Hippocampal formation (tissue), 2 donors: Measurements from ENCODE around the gene ABCG4.
"Not testable (repeated sequence)": the region's sequence is repeated elsewhere in the genome, so short reads cannot be mapped to it uniquely, and the experiment has no call there.

Source experiments
- DNase-seq, 2 donors: peaks; one replicate each; lab custom pipeline; 2025; lab: John Stamatoyannopoulos, UW

Gene ABCG4

DNA sequence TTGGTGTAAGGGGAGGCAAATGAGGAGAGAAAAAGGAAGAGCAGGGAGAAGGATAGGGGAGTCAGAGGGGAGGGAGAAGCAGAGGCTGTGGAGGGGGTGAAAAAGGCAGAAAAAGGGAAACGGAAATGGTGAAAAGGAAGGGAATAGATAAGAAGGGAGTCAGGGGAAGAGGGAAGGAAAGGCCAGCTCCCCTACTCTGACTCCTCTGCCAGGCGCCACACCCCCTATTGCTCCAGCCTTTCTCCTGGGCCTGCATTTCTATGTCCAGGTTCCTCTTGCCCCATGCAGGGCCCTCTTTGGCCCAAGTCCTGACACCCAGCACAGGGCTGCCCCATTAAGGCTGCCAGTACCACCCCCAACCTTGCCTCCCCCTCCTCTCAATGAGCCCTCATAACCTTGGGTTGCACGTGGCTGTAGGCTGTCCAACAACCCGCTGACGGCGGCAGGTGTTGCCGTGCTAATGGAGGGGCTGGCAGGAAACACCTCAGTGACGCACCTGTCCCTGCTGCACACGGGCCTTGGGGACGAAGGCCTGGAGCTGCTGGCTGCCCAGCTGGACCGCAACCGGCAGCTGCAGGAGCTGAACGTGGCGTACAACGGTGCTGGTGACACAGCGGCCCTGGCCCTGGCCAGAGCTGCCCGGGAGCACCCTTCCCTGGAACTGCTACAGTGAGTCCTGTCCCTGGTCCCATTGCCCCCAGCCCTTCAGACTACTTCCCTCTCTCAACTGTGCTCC lies 33.0 kb downstream of the ABCG4 start:
- no peak for DNase-seq

DNA sequence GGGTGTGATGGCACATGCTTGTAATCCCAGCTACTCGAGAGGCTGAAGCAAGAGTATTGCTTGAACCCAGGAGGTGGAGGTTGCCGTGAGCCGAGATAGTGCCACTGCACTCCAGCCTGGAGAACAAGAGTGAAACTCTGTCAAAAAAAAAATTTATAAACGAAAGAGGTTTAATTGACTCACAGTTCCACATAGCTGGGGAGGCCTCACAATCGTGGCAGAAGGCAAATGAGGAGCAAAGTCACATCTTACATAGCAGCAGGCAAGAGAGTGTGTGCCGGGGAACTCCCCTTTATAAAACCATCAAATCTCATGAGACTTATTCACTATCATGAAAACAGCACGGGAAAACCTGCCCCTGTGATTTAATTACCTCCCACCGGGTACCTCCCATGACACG lies 35.5 kb downstream of the ABCG4 start:
- DNase-seq: not testable (repeated sequence)

DNA sequence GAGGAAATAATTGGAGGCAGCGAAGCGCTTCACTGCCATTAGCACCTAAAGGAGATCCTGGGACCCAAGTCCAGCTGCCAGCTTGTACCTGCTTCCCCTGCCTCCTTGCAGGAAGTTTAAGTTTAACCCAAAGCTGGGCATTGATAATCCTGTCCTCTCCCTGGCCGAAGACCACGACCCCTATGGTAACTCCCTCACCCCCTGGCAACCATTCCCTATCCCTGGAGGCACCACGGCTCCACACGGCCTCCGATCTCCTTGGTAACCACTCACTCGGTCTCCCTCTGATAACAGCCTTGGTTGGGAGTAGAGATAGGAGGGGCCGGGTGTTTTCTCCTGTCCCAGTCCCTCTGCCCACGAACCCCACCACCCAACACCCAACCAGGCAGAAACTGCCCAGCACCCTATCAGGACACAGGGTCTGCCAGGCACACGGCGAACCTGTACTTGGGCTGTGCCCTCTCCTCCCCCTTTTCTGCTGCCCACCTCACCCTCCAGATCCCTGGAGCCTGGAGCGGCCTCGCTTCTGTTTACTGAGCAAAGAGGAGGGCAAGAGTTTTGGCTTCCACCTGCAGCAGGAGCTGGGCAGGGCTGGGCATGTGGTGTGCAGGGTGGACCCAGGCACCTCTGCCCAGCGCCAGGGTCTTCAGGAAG lies 37.3 kb downstream of the ABCG4 start:
- DNase-seq: no peak

GRCh38 chr11:119187123-119187892 lies 38.5 kb downstream of the ABCG4 start:
- DNase-seq: no peak

DNA sequence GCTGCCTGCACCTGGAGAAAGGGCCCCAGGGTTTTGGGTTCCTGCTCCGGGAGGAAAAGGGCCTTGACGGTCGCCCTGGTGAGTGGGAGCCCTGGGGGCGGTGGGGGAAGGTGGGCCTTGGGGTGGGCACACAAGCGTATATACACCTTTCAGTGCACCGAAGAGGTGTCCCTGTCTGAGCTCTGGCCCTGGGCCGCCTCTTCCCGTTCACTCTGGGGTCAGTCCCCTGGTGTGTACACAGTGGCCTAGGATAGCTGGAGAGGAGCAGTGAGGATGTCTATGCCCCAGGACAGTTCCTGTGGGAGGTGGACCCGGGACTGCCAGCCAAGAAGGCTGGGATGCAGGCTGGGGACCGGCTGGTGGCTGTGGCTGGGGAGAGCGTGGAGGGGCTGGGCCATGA lies 39.2 kb downstream of the ABCG4 start:
- no peak for DNase-seq

DNA sequence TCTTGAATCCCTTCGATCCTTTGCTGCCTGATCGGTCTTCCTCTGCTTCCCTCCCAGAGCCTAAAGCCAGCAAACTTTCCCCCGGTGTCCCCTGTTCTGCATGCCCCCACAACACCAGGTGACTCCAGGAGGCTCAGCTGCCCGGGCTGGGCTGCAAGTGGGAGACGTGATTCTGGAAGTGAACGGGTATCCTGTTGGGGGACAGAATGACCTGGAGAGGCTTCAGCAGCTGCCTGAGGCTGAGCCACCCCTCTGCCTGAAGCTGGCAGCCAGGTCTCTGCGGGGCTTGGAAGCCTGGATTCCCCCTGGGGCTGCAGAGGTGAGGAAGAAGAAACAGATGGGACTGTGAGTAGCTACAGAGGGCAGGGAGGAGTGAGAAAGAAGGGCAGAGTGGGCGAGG lies 40.0 kb downstream of the ABCG4 start:
- no peak for DNase-seq

- no peak for DNase-seq
Measured at GRCh38 chr11:119189393-119189792, 40.5 kb downstream of the ABCG4 start.

DNA sequence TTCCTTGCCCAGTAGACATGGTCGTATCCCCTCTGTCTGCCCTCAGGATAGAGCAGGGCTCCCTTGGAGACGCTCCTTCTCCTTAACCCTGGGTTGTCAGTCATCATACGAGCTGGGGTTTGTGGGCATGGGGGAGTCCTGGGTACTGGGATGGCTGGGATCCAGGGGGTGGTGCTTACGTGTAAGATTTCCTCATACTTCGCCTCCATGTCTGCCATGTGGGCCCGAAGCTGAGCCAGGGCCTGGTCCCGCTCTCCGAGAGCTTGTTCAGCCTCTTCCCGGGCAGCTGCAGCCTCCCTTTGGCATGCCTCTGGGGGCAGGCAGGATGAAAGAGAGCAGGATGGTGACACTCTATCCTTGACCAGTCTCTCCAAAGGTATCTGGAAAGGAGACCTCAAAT lies 41.7 kb downstream of the ABCG4 start:
- no peak for DNase-seq

GRCh38 chr11:119191265-119191664 lies 42.4 kb downstream of the ABCG4 start:
- not testable (repeated sequence) for DNase-seq

DNA sequence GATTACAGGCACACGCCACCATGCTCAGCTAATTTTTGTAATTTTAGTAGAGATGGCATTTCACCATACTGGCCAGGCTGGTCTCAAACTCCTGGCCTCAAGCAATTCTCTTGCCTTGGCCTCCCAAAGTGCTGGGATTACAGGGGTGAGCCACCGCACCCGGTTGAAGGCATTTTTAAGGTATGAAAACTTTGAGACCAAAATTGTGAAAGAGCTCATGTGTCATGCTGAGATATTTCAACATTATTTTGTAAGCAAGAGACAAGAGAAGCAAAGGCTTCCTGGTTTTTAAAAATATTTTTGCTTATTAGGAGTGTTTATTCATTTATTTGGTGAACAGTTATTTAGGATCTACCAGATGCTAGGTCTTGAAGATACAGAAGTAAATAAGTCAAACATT lies 43.3 kb downstream of the ABCG4 start:
- no peak for DNase-seq

GRCh38 chr11:119193001-119193400 lies 44.1 kb downstream of the ABCG4 start:
- no peak for DNase-seq

DNA sequence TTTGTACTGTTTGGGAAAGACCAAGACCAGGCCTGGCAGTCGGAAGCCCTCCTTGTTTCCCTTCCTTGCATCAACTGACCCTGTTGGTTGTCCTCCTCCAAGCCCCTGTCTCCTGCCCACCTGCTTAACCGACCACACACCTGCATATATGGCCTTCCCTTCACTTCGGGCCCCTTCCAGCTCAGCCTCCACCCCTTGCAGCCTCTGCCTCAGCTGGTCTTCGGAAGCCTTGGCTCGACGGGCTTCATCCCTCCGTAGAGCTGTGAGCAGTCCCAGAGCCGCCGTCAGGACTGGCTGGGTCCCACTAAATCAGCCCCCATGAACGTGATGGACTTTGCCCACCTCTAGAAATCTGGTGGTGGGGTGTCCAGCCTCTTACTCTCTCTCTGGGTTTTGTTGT lies 44.8 kb downstream of the ABCG4 start:
- no peak for DNase-seq

DNA sequence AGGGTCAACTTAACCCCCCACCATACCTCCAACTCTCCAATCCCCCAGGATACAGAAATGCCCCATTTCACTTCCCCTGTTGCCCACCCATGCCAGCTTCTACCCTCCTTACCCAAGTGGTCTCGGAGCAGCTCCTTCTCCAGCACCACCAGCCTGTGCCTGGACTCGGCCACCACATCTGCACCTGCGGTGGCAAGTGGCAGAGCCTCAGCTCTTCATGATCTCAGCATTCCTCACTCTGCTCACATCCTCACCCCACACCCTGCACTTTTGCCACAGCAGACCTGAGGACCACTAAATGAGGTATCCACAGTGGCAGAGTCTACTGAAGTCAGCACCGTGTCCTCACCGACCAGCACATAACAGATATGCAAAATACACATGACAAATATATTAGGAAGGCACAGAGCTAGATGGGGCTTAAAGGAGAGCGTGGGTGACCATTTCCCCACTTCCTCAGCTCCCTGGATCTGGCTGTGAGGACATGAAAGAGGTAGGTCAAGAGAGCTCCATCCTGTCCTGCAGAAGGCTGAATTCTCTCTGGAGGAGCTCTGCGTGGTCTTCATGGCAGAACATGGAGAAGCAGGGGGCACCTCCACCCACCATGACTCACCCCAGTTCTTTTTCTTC lies 46.1 kb downstream of the ABCG4 start:
- no peak for DNase-seq

DNA sequence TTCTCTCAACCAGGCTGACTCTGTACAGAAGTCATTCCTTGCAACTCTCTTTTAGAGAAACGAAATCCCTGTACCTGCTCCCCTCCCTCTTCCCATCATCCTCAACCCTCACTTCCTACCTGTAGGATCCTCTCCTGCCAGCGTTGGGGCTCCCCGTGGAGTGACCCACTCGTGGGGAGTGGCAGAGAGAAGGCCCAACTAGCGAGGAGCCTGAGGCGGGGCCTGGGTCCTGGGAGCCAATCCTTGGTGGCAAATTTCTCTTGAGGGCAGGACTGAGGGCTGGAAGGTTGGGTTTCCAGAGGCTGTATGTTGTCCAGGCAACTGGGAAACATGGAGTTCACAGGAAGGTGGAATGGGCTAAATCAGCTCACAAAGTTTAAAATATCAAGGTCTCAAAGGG lies 46.8 kb downstream of the ABCG4 start:
- DNase-seq: no peak

GRCh38 chr11:119196833-119197483 lies 48.1 kb downstream of the ABCG4 start:
- peak; percentile 32 to 57 for DNase-seq

DNA sequence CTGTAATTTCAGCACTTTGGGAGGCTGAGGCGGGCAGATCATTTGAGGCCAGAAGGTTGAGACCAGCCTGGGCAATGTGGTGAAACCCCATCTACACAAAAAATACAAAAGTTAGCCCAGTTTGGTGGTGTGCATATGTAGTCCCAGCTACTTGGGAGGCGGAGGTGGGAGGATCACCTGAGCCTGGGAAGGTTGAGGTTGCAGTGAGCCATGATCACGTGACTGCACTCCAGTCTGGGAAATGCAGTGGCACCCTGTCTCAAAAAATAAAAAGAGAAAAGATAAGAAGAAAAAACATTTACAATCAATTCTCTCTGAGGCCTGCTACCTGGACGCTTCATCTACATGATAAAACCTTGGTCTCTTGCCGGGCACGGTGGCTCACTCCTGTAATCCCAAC lies 50.1 kb downstream of the ABCG4 start:
- DNase-seq: no peak

DNA sequence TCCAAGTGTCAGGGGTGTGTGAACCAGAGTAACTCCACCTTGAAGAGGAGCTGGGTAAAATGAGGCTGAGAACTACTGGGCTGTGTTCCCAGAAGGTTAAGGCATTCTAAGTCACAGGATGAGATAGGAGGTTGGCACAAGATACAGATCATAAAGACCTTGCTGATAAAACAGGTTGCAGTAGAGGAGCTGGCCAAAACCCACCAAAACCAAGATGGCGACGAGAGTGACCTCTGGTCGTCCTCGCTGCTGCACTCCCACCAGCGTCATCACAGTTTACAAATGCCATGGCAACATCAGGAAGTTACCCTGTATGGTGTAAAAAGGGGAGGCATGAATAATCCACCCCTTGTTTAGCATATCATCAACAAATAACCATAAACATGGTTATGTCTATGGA lies 52.4 kb downstream of the ABCG4 start:
- DNase-seq: not testable (repeated sequence)

GRCh38 chr11:119202554-119202953 lies 53.7 kb downstream of the ABCG4 start:
- no peak for DNase-seq

- DNase-seq: no peak
Measured at GRCh38 chr11:119204066-119204465, 55.2 kb downstream of the ABCG4 start.

DNA sequence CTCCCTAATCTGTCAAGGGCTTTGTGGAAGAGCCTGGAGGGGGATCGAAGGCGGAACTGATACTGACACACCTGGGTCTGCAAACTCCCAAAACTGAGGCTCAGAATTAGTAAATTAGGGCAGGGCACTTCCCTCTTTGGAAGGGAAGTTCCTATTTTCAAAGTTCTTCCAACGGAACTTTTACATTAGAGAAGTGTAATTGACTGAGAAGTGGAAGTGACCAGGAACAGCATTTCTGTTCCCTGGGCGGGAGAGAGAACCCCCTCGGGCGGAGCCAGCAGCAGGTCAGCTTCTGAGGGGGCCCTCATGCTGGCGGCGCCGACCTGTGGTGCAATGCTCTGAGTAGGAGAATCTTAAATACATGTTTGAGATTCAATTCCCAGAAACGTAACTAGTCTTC lies 56.2 kb downstream of the ABCG4 start:
- no peak for DNase-seq

- DNase-seq: peak; percentile 77 to 93
Measured at GRCh38 chr11:119205574-119206510, 57.0 kb downstream of the ABCG4 start, which contains the start of gene CBL. Gene CBL, plus strand, starts transcription at chr11:119206339. Its CDS starts 79 bp downstream, at chr11:119206418.
